Stimulated activated CD4-positive, alpha-beta T cell treated with anti-CD3 and anti-CD28 coated beads, Interleukin-12 subunit alpha, Interleukin-12 subunit beta, amount 100 ng/mL, for 24 hours (primary cell): Measurements from ENCODE around the gene ATP4B.

Experiments used
- DNase-seq, 2 experiments: peaks; one replicate each; pipeline ENCODE4 v3.0.0-alpha.2; 2020; ENCODE audit warnings: low read depth in 2 of 2

ATP4B gene

GRCh38 chr13:113656831-113657671, 947 bp downstream of the ATP4B start:
- no peak for DNase-seq

GRCh38 chr13:113656003-113656588, 1.9 kb downstream of the ATP4B start:
- no peak for DNase-seq

DNA sequence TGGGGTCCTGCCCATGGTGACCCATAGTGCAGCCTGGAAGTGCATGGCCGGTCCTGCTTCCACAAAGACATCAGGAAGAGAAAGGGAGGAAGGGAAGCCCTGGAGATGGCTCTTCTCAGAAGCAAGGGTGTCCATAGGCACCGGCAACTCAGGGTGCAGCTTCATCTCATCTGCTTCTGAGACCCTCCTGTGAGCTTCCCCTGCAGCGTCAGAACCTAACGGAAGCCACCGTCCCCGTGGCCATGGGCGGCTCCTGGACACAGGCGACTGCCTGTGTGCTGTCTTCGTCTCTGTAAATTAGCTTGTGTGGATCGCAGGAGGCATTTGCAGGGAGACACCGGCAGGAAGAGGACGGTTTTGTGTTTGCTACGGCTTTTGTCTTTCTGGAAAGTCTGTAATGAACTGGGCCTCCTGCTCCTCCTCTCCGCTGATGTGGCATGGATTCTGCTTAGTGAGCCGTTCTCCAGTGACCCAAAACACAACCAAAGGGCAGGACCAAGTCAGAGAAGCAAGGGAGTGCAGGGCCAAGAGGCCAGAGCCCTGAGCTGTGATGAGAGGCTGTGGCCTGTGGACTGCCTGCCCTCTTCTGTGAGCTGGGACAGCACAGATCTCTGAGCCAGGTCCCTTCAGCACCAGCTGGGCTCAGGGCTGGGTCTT, 2.5 kb downstream of the ATP4B start:
- DNase-seq = no peak

DNA sequence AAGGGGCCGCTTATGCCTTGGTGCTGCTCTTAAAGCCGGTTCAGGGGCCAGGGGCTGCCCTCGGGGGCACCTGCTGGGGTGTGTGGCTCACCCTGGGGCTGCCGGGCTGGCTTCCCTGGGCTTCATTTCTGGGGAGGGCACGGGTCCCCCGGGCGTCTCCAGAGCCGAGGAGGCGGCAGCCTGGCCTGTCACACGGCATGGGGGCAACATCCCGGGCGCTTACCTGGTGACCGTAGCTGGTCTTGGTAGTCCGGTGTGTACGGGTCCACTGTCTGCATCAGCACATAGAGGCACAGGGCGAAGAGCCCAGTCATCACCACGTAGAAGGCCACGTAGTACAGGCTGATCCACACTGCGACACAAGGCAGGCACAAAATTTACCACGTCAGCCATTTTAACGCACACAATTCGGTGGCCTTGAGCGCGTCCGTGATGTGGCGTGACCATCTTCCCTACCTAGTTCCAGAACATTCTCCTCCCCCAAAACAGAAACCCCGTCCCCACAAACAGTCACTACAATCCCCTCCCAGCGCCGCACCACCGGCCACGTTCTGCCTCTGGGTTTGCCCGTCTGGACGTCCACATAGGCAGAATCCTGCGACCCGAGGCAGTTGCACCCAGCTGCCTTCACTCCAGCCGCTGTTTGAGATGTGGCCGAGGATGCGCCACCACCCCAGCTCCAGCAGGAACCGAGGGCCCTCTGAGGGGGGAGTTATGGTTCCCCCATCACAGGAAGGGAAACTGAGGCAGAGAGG, 3.2 kb downstream of the ATP4B start:
- no peak for DNase-seq

DNA sequence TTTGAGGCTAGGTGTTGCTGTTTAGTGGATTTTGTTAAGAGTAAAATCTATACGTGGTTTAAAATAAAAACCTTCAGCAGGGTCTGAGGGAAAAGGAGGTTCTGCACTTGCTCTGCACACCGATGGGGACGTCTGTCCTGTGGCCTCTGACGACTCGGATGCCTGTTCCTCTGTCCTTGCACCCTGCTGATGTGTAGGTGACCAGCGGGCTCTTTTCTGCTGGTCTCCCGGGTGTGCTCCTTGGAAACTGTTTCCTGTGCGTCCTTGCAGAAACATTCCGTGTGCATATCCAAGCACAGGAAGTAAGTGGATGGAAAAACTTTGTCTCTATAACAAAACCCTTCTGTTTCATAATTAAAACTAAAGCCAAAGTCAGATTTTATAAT, 3.8 kb downstream of the ATP4B start:
- no peak for DNase-seq

- DNase-seq = no peak
These were observed 4.5 kb downstream of the ATP4B start for GRCh38 chr13:113653264-113654174.

DNA sequence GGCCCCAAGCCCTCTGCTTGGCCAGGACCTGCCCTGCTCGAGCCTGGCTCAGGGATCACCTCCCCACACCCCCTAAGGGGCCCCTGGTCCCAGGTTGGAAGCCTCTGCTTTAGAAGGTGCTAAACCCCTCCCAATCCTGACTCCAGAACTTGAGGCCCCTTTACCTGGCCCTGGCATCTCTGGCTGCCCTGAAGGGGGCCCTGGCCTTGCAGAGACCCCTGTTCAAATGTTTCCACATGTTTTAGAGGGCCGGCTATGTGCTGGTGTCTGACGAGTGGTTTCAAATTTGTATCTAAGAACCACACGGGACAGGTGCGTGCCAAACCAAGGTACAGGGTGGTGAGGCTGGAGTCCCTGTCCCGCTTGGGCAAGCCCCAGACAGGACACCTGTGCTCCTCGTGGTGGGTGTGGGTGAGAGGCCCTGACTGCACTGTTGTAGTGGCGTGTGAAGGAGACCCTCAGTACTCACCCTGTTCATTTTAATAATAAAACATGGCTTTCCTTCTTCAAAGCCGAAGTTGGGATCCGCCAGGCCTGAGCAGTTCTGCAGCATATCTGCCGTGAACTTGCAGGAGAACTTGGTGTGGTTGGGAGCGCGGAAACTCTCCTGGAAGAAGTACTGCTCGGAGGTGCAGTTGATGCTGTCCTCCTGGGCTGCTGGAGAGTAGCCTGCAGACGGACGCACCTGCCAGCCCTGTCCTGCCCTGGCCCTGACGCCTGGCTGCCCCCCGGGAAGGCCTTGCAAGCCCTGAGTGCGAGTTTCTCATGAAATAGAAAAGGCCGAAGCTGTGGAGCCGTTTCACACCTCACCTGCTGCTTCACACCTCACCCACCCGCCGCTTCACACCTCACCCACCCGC, 5.4 kb downstream of the ATP4B start:
- no peak for DNase-seq

- DNase-seq = no peak
These were observed 6.2 kb downstream of the ATP4B start for GRCh38 chr13:113651511-113652403.

DNA sequence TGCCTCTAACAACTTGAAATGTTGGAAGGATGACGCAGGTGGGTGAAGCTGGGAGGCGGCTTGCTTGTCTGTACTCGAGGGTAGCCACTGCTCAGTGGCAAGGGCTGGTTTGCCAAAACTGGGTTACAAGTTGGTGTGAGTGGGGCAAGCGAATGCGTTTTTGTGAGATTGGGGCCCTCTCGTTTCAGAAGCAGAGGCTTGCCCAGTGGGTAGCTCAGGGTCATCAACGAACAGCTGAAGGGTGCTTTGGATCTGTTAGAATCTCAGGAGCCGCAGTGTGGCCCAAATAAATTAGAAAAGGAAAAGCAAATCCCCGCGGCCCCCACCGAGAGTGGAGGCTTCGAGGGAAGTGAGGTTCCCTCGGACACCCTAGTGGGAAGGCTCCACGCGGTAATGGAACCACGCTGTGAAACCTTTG, 7.3 kb downstream of the ATP4B start:
- no peak for DNase-seq

DNA sequence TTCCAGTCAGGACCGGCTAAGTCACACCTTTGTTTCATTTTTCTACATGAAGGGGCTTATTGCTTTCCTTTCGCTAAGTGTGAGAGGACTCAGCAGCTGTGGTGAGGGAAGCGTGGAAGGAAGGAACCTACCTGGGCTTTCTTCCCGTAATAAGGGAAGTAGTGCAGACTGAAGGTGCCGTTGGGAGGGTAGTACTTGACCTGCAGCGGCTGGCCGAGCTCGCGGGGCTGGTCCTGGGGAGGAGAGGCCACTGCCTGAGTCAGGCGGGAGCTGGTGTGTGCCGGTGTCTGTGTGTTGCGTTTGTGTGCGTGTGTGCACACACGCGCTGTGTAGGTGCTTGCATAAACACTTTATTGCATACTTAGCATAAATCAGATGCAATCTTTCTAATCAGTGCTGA, 7.7 kb downstream of the ATP4B start:
- no peak for DNase-seq

DNA sequence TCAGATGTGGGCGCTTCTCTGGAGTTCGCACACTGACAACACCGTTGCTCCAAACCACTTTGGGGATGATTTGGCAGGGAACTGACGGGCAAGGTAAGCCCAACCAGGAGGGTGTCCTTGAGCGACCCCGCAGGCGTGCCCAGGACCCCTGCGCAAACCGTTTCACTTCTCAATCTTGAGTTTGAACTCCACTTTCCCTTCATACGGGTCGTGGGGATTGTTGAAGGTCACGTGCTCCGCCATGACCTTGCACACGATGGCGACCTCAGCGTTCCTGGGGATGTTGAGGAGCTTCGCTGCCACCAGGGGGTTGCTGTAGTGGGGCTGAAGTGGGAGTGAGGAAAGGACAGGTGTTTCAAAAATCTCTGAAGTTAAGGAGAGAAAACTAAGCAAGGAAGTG, 8.8 kb downstream of the ATP4B start:
- no peak for DNase-seq

DNA sequence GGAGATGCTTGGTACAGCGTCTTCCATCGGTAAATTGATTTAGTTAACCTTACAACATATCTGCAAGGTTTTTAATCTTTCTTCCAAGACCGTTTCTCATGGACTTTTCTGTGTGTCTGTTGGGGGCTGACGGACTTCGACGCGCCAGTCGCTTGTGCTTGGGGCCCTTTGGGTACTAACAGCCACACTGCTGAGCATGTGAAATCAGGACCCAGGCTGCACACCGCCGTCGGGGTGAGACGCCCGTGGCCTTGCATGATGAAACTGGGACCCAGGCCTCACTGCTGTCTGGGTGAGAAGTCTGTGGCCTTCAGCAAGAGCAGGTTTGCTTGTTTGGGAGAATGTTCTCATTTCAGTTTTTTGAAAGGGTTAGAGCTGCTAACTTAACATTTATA, 9.8 kb downstream of the ATP4B start:
- no peak for DNase-seq

DNA sequence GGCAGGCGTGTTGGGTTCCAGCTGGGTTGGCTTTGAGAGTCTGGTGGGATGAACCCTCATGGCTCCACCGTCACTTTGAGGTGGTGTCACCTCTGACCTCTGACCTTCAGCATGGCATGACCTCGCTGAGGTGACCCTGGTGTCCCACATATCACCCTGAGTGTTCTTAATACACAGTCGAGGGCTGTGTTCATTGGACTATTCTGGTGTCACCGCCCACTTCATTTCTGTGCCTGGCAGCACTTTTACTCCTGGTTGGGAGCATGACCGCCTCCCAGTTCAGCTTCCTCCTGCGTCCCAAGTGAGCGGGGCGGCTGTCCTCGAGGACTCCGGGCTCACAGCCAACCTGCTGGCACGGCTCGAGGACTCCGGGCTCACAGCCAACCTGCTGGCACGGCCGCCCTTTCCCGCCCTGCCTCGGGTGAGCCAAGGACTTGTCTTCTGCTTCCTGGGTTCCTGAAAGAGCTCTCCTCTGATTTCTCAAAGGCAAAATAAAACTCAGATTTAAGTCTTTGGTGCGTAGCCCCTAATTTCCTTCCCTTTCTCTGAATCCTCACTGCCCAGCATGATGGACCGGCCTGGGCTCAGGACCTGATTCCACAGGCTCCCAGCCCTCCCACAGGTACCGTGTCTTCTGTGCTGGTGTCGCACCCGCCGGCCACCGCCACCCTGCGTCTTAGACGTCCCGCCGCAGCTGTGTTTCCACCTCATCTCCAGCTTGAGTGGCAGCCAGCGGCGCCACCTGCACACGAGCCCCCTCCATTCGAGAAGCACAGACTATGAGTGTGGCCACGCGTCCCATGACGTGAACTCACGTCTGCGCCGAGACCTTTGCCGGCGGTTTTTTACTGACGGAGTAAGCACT, 10.4 kb downstream of the ATP4B start:
- no peak for DNase-seq

- DNase-seq = no peak
These were observed 11.1 kb downstream of the ATP4B start for GRCh38 chr13:113646921-113647340.

DNA sequence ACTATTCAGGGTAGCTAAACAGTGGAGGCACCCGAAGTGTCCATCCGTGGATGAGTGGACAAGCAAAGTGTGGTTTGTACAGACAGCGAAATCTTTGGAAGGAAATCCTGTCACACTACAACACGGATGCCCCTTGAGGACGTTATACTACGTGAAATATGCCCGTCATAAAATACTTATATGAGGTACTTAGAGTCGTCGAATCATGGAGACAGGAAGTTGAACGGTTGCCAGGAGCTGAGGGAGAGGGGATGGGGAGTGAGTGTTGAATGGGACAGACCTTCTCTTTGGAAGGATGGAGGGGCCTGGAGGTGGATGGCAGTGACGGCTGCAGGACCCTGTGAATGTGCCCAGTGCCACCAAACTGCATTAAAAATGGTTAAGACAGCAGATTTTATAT, 11.6 kb downstream of the ATP4B start:
- no peak for DNase-seq

DNA sequence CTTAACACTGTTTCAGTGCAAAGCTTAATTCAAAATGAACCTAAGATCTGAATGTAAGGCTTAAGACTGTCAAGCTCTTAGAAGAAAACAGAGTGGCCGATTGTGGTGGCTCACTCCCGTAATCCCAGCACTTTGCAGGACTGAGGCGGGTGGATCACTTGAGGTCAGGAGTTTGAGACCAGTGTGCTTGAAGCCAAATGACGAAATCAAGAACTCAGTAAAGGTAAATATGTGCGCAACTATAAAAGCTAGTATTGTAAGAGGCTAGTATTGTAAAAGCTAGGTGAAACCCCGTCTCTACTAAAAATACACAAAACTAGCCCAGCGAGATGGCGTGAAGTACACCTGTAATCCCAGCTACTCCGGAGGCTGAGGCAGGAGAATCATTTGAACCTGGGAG, 12.7 kb downstream of the ATP4B start:
- DNase-seq = no peak

DNA sequence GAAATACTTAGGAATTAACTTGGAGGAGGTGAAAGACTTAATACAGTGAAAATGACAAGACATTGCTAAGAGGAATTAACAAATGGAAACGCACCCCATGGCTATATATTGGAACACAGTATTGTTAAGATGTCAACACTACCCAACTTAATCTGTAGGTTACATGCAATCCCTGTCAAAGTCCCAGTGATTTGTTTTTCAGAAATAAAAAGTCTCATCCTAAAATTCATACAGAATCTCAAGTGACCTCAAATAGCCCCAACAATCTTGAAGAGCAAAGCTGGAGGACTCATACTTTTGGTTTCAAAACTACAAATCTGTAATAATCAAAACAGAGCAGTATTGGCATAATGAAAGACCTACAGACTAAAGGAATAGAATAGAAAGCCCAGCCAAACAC, 13.2 kb downstream of the ATP4B start:
- no peak for DNase-seq

DNA sequence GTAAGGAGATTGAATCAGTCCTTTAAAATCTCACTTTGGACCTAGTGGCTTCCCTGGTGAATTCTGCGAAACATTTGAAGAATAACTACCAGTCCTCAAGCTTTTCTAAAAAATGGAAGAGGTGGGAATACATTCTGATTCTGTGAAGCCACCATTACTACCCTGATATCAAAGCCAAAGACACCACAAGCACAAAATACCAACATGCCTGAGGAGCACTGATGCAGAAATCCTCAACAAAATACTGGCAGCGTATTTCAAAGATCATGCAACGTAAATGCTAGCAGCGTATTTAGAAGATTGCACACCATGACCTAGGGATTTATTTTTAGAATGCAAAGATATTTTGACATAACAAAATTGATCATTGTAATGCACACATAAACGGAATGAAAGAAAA, 14.4 kb downstream of the ATP4B start:
- DNase-seq = no peak
